Endodermal cell (in vitro differentiated cells): Measurements from ENCODE around the gene UNC5B. TPM values are rescaled to one million over a fixed set of nuclear protein-coding genes. Genes with fewer than 3 reads are reported as not detected.
"Not testable (repeated sequence)": the region's sequence is repeated elsewhere in the genome, so short reads cannot be mapped to it uniquely, and the experiment has no call there.

Experiments
- DNase-seq: peaks from one replicate; pipeline ENCODE4 v3.0.0-alpha.2; 2017
- H3K27ac ChIP-seq: 2 replicates; pipeline ENCODE4 v1.5.1; 2013; ENCODE audit warnings: mild to moderate bottlenecking, low read depth, low read length, moderate library complexity
- H3K27me3 ChIP-seq: 2 replicates; pipeline ENCODE4 v1.6.1; 2013; ENCODE audit warnings: mild to moderate bottlenecking, low read length, moderate library complexity; ENCODE audit not compliant: insufficient read depth, control insufficient read depth, poor library complexity, severe bottlenecking
- H3K36me3 ChIP-seq: 2 replicates; pipeline ENCODE4 v1.7.0; 2013; ENCODE audit warnings: mild to moderate bottlenecking, low read length, moderate library complexity; ENCODE audit not compliant: control insufficient read depth, insufficient read depth
- H3K4me1 ChIP-seq: one replicate; pipeline ENCODE4 v1.7.0; 2013; ENCODE audit warnings: low read length; ENCODE audit not compliant: control insufficient read depth, insufficient read depth
- H3K4me3 ChIP-seq: 2 replicates; pipeline ENCODE4 v1.5.1; 2013; ENCODE audit warnings: mild to moderate bottlenecking, low read length, moderate library complexity
- H3K9ac ChIP-seq: 2 replicates; pipeline ENCODE4 v1.6.1; 2013; ENCODE audit warnings: mild to moderate bottlenecking, low read length, moderate library complexity; ENCODE audit not compliant: poor library complexity, severe bottlenecking; ENCODE audit errors: extremely low read depth
- H3K9me3 ChIP-seq: 2 replicates; pipeline ENCODE4 v1.6.1; 2013; ENCODE audit warnings: mild to moderate bottlenecking, low read length, moderate library complexity; ENCODE audit not compliant: control insufficient read depth
- H3K27ac Mint-ChIP-seq: 2 replicates; pipeline ENCODE4 v1.8.0; 2020; ENCODE audit warnings: mixed read lengths
- H3K27me3 Mint-ChIP-seq: 2 replicates; pipeline ENCODE4 v1.8.0; 2021; ENCODE audit warnings: mild to moderate bottlenecking, mixed read lengths; ENCODE audit not compliant: insufficient read depth
- H3K36me3 Mint-ChIP-seq: 2 replicates; pipeline ENCODE4 v1.8.0; 2020; ENCODE audit warnings: low read depth, mixed read lengths
- H3K4me1 Mint-ChIP-seq: 2 replicates; pipeline ENCODE4 v1.8.0; 2020; ENCODE audit warnings: mixed read lengths
- H3K4me3 Mint-ChIP-seq: 2 replicates; pipeline ENCODE4 v1.8.0; 2020; ENCODE audit warnings: mild to moderate bottlenecking, moderate library complexity, mixed read lengths
- H3K9me3 Mint-ChIP-seq: 2 replicates; pipeline ENCODE4 v1.8.0; 2020; ENCODE audit warnings: mild to moderate bottlenecking, mixed read lengths
- WGBS, 2 experiments: methylation state at CpG; one replicate each; pipeline versions ENCODE4 v1.1.5 to v1.1.7; 2013; ENCODE audit warnings: missing lambda C conversion rate in 2 of 2, mixed read lengths in 1 of 2; ENCODE audit not compliant: insufficient coverage in 1 of 2, insufficient read length in 1 of 2; 5-methylcytosine and 5-hydroxymethylcytosine counted together
- total RNA-seq, 2 donors: library from RNA; stranded (reverse); fragmentation: NEBNext Ultra II Directional in 1 of 2; extraction: Animal tissue kit (Norgen Biotek cat#: 25700) in 1 of 2; gene quantifications; 2 replicates in 1 of 2; 3 replicates in 1 of 2; pipeline ENCODE4 v1.2.1, GENCODE V29; 2021
- TF ChIP-seq, protein P1 (sequence below): fragments of 200-600 bp; sonication (generic); conservative IDR thresholded peaks from 2 replicates; pipeline ENCODE4 v1.5.0; 2021; ENCODE audit warnings: antibody characterized with exemption, mild to moderate bottlenecking

The UNC5B gene
- total RNA-seq, 2 donors from 2014 or later, result 9.7 to 14.5 TPM

DNA sequence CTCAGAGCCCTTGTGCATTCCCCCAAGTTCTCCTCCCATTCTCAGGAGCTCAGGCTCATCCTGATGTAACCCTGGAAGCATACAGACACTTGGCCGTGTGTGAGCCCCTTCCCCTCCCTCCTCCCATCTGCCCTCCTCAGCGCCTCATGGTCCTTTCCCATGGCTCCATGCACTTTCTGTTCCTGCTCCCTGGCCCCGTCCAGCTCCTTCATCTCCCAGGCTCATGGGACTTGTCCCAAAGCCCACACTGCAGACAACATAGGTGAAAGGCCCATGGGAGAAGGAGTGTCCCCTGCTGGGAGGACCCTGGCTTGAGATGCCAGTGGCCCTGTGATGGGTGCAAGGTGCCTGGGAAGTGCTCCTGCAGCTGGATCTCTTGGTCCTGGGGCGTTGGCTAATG lies 82.5 kb downstream of the UNC5B start:
- peaks cover 8% of the 10 kb centered on the region for H3K36me3 ChIP-seq
- no peak overlapping the region for H3K27ac ChIP-seq
- H3K27me3 ChIP-seq, result no peaks in the 10 kb centered on the region
- peaks cover 5% of the 10 kb centered on the region for H3K4me1 Mint-ChIP-seq
- H3K9me3 ChIP-seq, result no peaks in the 10 kb centered on the region
- H3K4me3 ChIP-seq, result no peak overlapping the region
- no peak for DNase-seq
- H3K4me1 ChIP-seq, result no peaks in the 10 kb centered on the region
- no peak overlapping the region for H3K4me3 Mint-ChIP-seq
- no peak overlapping the region for H3K9ac ChIP-seq
- TF ChIP-seq, protein P1, sequence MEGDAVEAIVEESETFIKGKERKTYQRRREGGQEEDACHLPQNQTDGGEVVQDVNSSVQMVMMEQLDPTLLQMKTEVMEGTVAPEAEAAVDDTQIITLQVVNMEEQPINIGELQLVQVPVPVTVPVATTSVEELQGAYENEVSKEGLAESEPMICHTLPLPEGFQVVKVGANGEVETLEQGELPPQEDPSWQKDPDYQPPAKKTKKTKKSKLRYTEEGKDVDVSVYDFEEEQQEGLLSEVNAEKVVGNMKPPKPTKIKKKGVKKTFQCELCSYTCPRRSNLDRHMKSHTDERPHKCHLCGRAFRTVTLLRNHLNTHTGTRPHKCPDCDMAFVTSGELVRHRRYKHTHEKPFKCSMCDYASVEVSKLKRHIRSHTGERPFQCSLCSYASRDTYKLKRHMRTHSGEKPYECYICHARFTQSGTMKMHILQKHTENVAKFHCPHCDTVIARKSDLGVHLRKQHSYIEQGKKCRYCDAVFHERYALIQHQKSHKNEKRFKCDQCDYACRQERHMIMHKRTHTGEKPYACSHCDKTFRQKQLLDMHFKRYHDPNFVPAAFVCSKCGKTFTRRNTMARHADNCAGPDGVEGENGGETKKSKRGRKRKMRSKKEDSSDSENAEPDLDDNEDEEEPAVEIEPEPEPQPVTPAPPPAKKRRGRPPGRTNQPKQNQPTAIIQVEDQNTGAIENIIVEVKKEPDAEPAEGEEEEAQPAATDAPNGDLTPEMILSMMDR, result no peak
- no peak overlapping the region for H3K27ac Mint-ChIP-seq
- H3K9me3 Mint-ChIP-seq, result no peaks in the 10 kb centered on the region
- peaks cover 17% of the 10 kb centered on the region for H3K36me3 Mint-ChIP-seq
- no peaks in the 10 kb centered on the region for H3K27me3 Mint-ChIP-seq
- 88 to 92% methylated on average over 3 to 4 of the region's 4 CpGs for WGBS, 2 experiments

DNA sequence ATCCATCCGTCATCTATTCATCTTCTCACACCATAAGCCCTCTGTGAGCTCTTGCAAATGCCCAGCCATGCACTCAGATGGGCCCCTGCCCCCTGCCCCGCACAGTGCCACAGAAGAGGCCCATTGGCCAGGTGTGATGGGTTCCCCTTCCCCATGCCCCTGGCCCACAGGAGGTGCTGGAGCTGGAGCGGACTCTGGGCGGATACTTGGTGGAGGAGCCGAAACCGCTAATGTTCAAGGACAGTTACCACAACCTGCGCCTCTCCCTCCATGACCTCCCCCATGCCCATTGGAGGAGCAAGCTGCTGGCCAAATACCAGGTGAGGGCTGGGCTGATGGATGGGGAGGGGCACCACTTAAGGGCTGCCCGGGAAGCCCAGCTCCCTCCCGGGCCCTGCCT lies 83.3 kb downstream of the UNC5B start:
- Histone ChIP-seq H3K4me3 (no peak overlapping the region), H3K36me3 (peaks cover 8% of the 10 kb centered on the region), H3K9me3 (no peaks in the 10 kb centered on the region), H3K27me3 (no peaks in the 10 kb centered on the region), H3K27ac (no peak overlapping the region), H3K9ac (no peak overlapping the region), H3K4me1 (no peaks in the 10 kb centered on the region)
- H3K4me1 Mint-ChIP-seq, result no peaks in the 10 kb centered on the region
- H3K27me3 Mint-ChIP-seq, result no peaks in the 10 kb centered on the region
- TF ChIP-seq, protein P1, result no peak
- no peaks in the 10 kb centered on the region for H3K9me3 Mint-ChIP-seq
- no peak overlapping the region for H3K27ac Mint-ChIP-seq
- peaks cover 17% of the 10 kb centered on the region for H3K36me3 Mint-ChIP-seq
- WGBS, 2 experiments, result 90 to 95% methylated on average over 2 to 9 of the region's 9 CpGs
- no peak for DNase-seq
- no peak overlapping the region for H3K4me3 Mint-ChIP-seq

DNA sequence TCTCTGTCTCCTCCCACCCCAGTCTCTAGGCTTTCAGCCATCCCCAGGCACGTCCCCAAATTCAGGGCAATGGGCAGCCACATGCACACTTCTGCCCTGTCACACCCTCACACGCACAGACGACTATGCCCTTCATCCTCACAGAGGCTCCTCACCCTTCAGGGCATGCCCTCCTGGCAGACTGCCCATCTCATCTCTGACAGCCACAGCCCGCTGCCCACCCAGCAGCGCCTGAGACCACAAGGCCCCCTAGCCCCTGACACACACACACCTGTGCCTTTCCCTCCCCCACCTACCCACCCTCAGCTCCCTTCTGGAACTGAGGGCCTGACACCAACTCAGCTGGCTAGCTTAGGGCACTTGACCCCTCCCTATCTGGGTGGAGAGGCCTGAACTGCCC lies 83.7 kb downstream of the UNC5B start:
- no peak for DNase-seq
- peaks cover 17% of the 10 kb centered on the region for H3K36me3 Mint-ChIP-seq
- Histone ChIP-seq H3K36me3 (peaks cover 8% of the 10 kb centered on the region), H3K9me3 (no peaks in the 10 kb centered on the region), H3K27me3 (no peaks in the 10 kb centered on the region), H3K9ac (no peak overlapping the region), H3K27ac (no peak overlapping the region), H3K4me3 (no peak overlapping the region), H3K4me1 (no peaks in the 10 kb centered on the region)
- no peaks in the 10 kb centered on the region for H3K4me1 Mint-ChIP-seq
- 72 to 96% methylated on average over 3 to 5 of the region's 5 CpGs for WGBS, 2 experiments
- no peak overlapping the region for H3K27ac Mint-ChIP-seq
- no peak overlapping the region for H3K4me3 Mint-ChIP-seq
- TF ChIP-seq, protein P1, result no peak
- no peaks in the 10 kb centered on the region for H3K9me3 Mint-ChIP-seq
- no peaks in the 10 kb centered on the region for H3K27me3 Mint-ChIP-seq

DNA sequence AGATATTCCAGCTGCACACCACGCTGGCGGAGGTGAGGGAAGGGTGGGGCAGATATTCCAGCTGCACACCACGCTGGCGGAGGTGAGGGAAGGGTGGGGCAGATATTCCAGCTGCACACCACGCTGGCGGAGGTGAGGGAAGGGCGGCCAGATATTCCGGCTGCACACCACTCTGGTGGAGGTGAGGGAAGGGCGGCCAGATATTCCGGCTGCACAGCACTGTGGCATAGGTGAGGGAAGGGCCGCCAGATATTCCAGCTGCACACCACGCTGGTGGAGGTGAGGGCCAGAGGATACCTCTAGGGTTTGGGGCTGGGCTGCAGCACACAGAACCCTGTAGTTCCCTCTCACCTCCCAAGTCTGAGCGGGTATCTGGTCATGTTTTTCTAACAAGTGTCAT lies 84.4 kb downstream of the UNC5B start:
- H3K36me3 Mint-ChIP-seq, result peaks cover 17% of the 10 kb centered on the region
- not testable (repeated sequence) for H3K4me1 Mint-ChIP-seq, H3K27me3 ChIP-seq, H3K36me3 ChIP-seq, H3K27ac Mint-ChIP-seq, H3K27ac ChIP-seq, H3K4me1 ChIP-seq, H3K9me3 Mint-ChIP-seq, DNase-seq, H3K9me3 ChIP-seq, H3K4me3 ChIP-seq, H3K27me3 Mint-ChIP-seq, H3K4me3 Mint-ChIP-seq, H3K9ac ChIP-seq
- 91 to 96% methylated on average over 9 to 13 of the region's 13 CpGs for WGBS, 2 experiments
